ENCODE results near the gene WDR74.

The WDR74 gene

GRCh38 chr11:62791501-62792201 is 47.7 kb downstream of the WDR74 start, which contains the start of gene TMEM223:
TMEM223 (minus strand) TSS chr11:62792006; CDS start chr11:62791994, 12 bp downstream.
- H3K56ac ChIP-seq (ENCODE audit: low read length): peak within 1 kb of the TSS; percentile 100
- peak within 1 kb of the TSS; percentile 97 for H3K23ac ChIP-seq (ENCODE audit: low read length)
- H3K4me1 ChIP-seq (ENCODE audit: control insufficient read depth, low read depth, low read length): peaks cover 2% of the 10 kb centered on the region
- peaks cover 16% of the 10 kb centered on the region for H3K79me1 ChIP-seq (ENCODE audit: low read length)
- H3K4me2 ChIP-seq (ENCODE audit: low read length): peak within 1 kb of the TSS; percentile 85
- DNase-seq: peak; percentile 89
- H2BK120ac ChIP-seq (ENCODE audit: low read depth, low read length): no peak within 1 kb of the TSS
- H2AK5ac ChIP-seq (ENCODE audit: low read length): peak within 1 kb of the TSS; percentile 96
- peak within 1 kb of the TSS; percentile 74 for H3K4ac ChIP-seq (ENCODE audit: low read depth, low read length)
- peak within 1 kb of the TSS; percentile 80 for H3K27ac ChIP-seq (ENCODE audit: low read depth, low read length)
- H3K18ac ChIP-seq (ENCODE audit: low read length): peak within 1 kb of the TSS; percentile 28
- H3K4me3 ChIP-seq (ENCODE audit: low read length): peak within 1 kb of the TSS; percentile 99
- no peak within 1 kb of the TSS for H4K8ac ChIP-seq (ENCODE audit: low read depth, low read length)
- no peak within 1 kb of the TSS for H2BK15ac ChIP-seq (replicated peaks; ENCODE audit: low read depth)
- H3K27me3 ChIP-seq (ENCODE audit: insufficient read depth, low read length, poor library complexity): no peaks in the 10 kb centered on the region
- H4K5ac ChIP-seq (ENCODE audit: low read length): no peak within 1 kb of the TSS
- H3K9ac ChIP-seq (ENCODE audit: low read length): peak within 1 kb of the TSS; percentile 100
- peaks cover 28% of the 10 kb centered on the region for H3K79me2 ChIP-seq (ENCODE audit: control insufficient read depth, insufficient read depth, low read length)
- H2BK5ac ChIP-seq (ENCODE audit: low read length): peak within 1 kb of the TSS; percentile 92
- H3K36me3 ChIP-seq (ENCODE audit: control insufficient read depth, insufficient read depth, low read length): peaks cover 20% of the 10 kb centered on the region
- WGBS (ENCODE audit: extremely low coverage, insufficient coverage, low lambda C conversion rate): no CpG with 5 or more reads among the region's 58 CpGs

GRCh38 chr11:62789576-62789975 is 49.8 kb downstream of the WDR74 start:
- Histone ChIP-seq H4K8ac (ENCODE audit: low read depth, low read length) (no peak overlapping the region), H2BK120ac (ENCODE audit: low read depth, low read length) (no peak overlapping the region), H2AK5ac (ENCODE audit: low read length) (no peak overlapping the region), H3K9ac (ENCODE audit: low read length) (no peak overlapping the region), H3K56ac (ENCODE audit: low read length) (no peak overlapping the region), H2BK5ac (ENCODE audit: low read length) (no peak overlapping the region), H3K4me1 (ENCODE audit: control insufficient read depth, low read depth, low read length) (peaks cover 5% of the 10 kb centered on the region), H3K4me2 (ENCODE audit: low read length) (no peak overlapping the region), H3K23ac (ENCODE audit: low read length) (no peak overlapping the region), H4K5ac (ENCODE audit: low read length) (no peak overlapping the region), H3K4me3 (ENCODE audit: low read length) (no peak overlapping the region), H3K36me3 (ENCODE audit: control insufficient read depth, insufficient read depth, low read length) (peaks cover 14% of the 10 kb centered on the region), H3K79me2 (ENCODE audit: control insufficient read depth, insufficient read depth, low read length) (peaks cover 28% of the 10 kb centered on the region), H3K79me1 (ENCODE audit: low read length) (peaks cover 16% of the 10 kb centered on the region), H3K27me3 (ENCODE audit: insufficient read depth, low read length, poor library complexity) (no peaks in the 10 kb centered on the region), H3K27ac (ENCODE audit: low read depth, low read length) (no peak overlapping the region), H2BK15ac (replicated peaks; ENCODE audit: low read depth) (no peak overlapping the region), H3K4ac (ENCODE audit: low read depth, low read length) (no peak overlapping the region), H3K18ac (ENCODE audit: low read length) (no peak overlapping the region)
- DNase-seq: no peak
- no CpG with 5 or more reads among the region's 3 CpGs for WGBS (ENCODE audit: extremely low coverage, insufficient coverage, low lambda C conversion rate)

DNA sequence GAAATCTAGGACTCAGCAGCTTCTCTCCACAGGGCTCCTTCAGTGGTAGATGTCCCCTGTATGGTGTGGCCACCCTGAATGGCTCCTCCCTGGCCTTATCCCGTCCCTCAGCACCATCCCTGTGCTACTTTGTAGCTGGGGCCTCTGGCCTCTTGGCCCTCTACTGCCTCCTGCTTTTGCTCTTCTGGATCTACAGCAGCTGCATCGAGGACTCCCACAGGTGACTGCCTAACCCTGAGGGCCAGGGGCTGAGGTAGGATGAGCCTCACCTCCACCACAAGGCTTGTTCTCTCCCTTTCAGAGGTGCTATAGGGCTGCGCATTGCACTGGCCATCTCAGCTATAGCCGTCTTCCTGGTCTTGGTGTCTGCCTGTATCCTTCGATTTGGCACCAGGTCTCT is 50.4 kb downstream of the WDR74 start:
- Histone ChIP-seq H3K79me1 (ENCODE audit: low read length) (peaks cover 16% of the 10 kb centered on the region), H2AK5ac (ENCODE audit: low read length) (no peak overlapping the region), H3K79me2 (ENCODE audit: control insufficient read depth, insufficient read depth, low read length) (peaks cover 28% of the 10 kb centered on the region), H3K18ac (ENCODE audit: low read length) (no peak overlapping the region), H3K9ac (ENCODE audit: low read length) (no peak overlapping the region), H4K5ac (ENCODE audit: low read length) (no peak overlapping the region), H3K27me3 (ENCODE audit: insufficient read depth, low read length, poor library complexity) (no peaks in the 10 kb centered on the region), H3K4me2 (ENCODE audit: low read length) (no peak overlapping the region), H3K4ac (ENCODE audit: low read depth, low read length) (no peak overlapping the region), H4K8ac (ENCODE audit: low read depth, low read length) (no peak overlapping the region), H3K4me3 (ENCODE audit: low read length) (no peak overlapping the region), H3K27ac (ENCODE audit: low read depth, low read length) (no peak overlapping the region), H3K56ac (ENCODE audit: low read length) (peak overlapping the region; percentile 57), H2BK15ac (replicated peaks; ENCODE audit: low read depth) (no peak overlapping the region), H3K36me3 (ENCODE audit: control insufficient read depth, insufficient read depth, low read length) (peaks cover 10% of the 10 kb centered on the region), H3K23ac (ENCODE audit: low read length) (no peak overlapping the region), H2BK5ac (ENCODE audit: low read length) (no peak overlapping the region), H3K4me1 (ENCODE audit: control insufficient read depth, low read depth, low read length) (peaks cover 5% of the 10 kb centered on the region), H2BK120ac (ENCODE audit: low read depth, low read length) (no peak overlapping the region)
- peak; percentile 55 for DNase-seq
- WGBS (ENCODE audit: extremely low coverage, insufficient coverage, low lambda C conversion rate): no CpG with 5 or more reads among the region's 5 CpGs

DNA sequence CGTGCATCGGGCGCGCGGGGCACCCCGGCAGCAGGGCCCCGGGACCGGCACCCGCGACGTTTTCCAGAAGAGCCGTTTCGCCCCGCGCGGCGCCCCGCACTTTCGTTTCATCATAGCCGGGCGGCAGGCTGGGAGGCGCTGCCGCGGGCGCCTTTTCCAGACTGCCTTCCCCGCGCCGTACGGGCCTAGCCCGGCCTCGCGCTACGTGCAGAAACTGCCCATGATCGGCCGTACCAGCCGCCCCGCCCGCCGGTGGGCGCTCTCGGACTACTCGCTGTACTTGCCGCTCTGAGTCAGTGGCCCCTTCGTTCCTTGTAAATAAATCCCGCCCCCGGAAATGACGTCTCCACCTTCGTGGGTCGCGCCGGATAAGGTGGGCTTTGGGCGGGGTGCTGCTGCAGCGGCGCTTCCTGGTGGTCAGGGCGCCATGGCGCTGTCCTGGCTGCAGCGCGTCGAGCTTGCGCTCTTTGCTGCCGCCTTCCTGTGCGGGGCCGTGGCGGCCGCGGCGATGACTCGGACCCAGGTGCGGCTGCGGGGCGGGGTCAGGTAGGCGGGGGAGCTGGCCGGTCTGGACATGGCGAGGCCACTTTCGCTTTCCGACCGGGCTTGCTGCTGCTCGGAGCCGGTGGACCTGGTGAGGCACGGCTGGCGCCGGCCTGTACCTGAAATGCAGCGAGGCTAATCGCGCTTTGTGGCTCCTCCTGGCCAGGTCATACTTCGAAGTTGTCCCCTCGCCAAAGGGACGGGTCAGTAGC is 52.2 kb downstream of the WDR74 start, which contains the start of gene TMEM179B:
Gene TMEM179B, plus strand, starts transcription at position 398 of the 755 bp plus-strand sequence. Its CDS starts 30 bp downstream, at position 428.
- Histone ChIP-seq H2BK5ac (ENCODE audit: low read length) (peak within 1 kb of the TSS; percentile 57), H2BK15ac (replicated peaks; ENCODE audit: low read depth) (no peak within 1 kb of the TSS), H3K4me1 (ENCODE audit: control insufficient read depth, low read depth, low read length) (peaks cover 5% of the 10 kb centered on the region), H3K27ac (ENCODE audit: low read depth, low read length) (peak within 1 kb of the TSS; percentile 89), H3K56ac (ENCODE audit: low read length) (peak within 1 kb of the TSS; percentile 100), H3K18ac (ENCODE audit: low read length) (peak within 1 kb of the TSS; percentile 52), H3K79me1 (ENCODE audit: low read length) (peaks cover 16% of the 10 kb centered on the region), H3K23ac (ENCODE audit: low read length) (peak within 1 kb of the TSS; percentile 91), H3K79me2 (ENCODE audit: control insufficient read depth, insufficient read depth, low read length) (peaks cover 28% of the 10 kb centered on the region), H2AK5ac (ENCODE audit: low read length) (peak within 1 kb of the TSS; percentile 31), H3K27me3 (ENCODE audit: insufficient read depth, low read length, poor library complexity) (no peaks in the 10 kb centered on the region), H3K4ac (ENCODE audit: low read depth, low read length) (peak within 1 kb of the TSS; percentile 61), H4K8ac (ENCODE audit: low read depth, low read length) (no peak within 1 kb of the TSS), H3K36me3 (ENCODE audit: control insufficient read depth, insufficient read depth, low read length) (peaks cover 10% of the 10 kb centered on the region), H2BK120ac (ENCODE audit: low read depth, low read length) (no peak within 1 kb of the TSS), H3K4me3 (ENCODE audit: low read length) (peak within 1 kb of the TSS; percentile 94), H3K9ac (ENCODE audit: low read length) (peak within 1 kb of the TSS; percentile 90), H3K4me2 (ENCODE audit: low read length) (peak within 1 kb of the TSS; percentile 91), H4K5ac (ENCODE audit: low read length) (peak within 1 kb of the TSS; percentile 17)
- no CpG with 5 or more reads among the region's 88 CpGs for WGBS (ENCODE audit: extremely low coverage, insufficient coverage, low lambda C conversion rate)
- DNase-seq: peak; percentile 99

- Histone ChIP-seq H3K27ac (ENCODE audit: low read depth, low read length) (peak overlapping the region; percentile 89), H3K4me3 (ENCODE audit: low read length) (peak overlapping the region; percentile 58), H2AK5ac (ENCODE audit: low read length) (peak overlapping the region; percentile 39), H3K4me2 (ENCODE audit: low read length) (peak overlapping the region; percentile 81), H3K9ac (ENCODE audit: low read length) (peak overlapping the region; percentile 89), H2BK5ac (ENCODE audit: low read length) (no peak overlapping the region), H3K4ac (ENCODE audit: low read depth, low read length) (peak overlapping the region; percentile 61), H3K18ac (ENCODE audit: low read length) (peak overlapping the region; percentile 52), H3K79me1 (ENCODE audit: low read length) (peaks cover 15% of the 10 kb centered on the region), H3K23ac (ENCODE audit: low read length) (no peak overlapping the region), H3K56ac (ENCODE audit: low read length) (peak overlapping the region; percentile 96), H2BK15ac (replicated peaks; ENCODE audit: low read depth) (no peak overlapping the region), H3K4me1 (ENCODE audit: control insufficient read depth, low read depth, low read length) (peaks cover 5% of the 10 kb centered on the region), H4K8ac (ENCODE audit: low read depth, low read length) (no peak overlapping the region), H3K27me3 (ENCODE audit: insufficient read depth, low read length, poor library complexity) (no peaks in the 10 kb centered on the region), H2BK120ac (ENCODE audit: low read depth, low read length) (no peak overlapping the region), H3K36me3 (ENCODE audit: control insufficient read depth, insufficient read depth, low read length) (peaks cover 10% of the 10 kb centered on the region), H3K79me2 (ENCODE audit: control insufficient read depth, insufficient read depth, low read length) (peaks cover 26% of the 10 kb centered on the region), H4K5ac (ENCODE audit: low read length) (no peak overlapping the region)
- no CpG with 5 or more reads among the region's 51 CpGs for WGBS (ENCODE audit: extremely low coverage, insufficient coverage, low lambda C conversion rate)
- DNase-seq: peak; percentile 95
Measured at GRCh38 chr11:62786318-62787004, 52.9 kb downstream of the WDR74 start.
